Trophoblast cell (in vitro differentiated cells and primary cell): Measurements from ENCODE around the gene GDPD4.

Source experiments
- DNase-seq, 2 donors: peaks; one replicate each; pipeline ENCODE4 v3.0.0-alpha.2; 2016
- H2AFZ ChIP-seq: 2 replicates; pipeline ENCODE4 v1.6.1; 2013; ENCODE audit warnings: low read length, moderate library complexity, mild to moderate bottlenecking; ENCODE audit not compliant: insufficient read depth, poor library complexity
- H2AK5ac ChIP-seq: 2 replicates; pipeline ENCODE4 v1.6.1; 2013; ENCODE audit warnings: mild to moderate bottlenecking, low read length
- H2BK120ac ChIP-seq: 2 replicates; pipeline ENCODE4 v1.6.1; 2013; ENCODE audit warnings: low read length, mild to moderate bottlenecking, moderate library complexity; ENCODE audit not compliant: insufficient read depth, poor library complexity
- H2BK12ac ChIP-seq: 2 replicates; pipeline ENCODE4 v1.6.1; 2013; ENCODE audit warnings: mild to moderate bottlenecking, low read length, moderate library complexity
- H2BK5ac ChIP-seq: 2 replicates; pipeline ENCODE4 v1.6.1; 2013; ENCODE audit warnings: low read length, low read depth, moderate library complexity, mild to moderate bottlenecking; ENCODE audit not compliant: poor library complexity
- H3K14ac ChIP-seq: 2 replicates; pipeline ENCODE4 v1.6.1; 2013; ENCODE audit warnings: mild to moderate bottlenecking, low read length
- H3K18ac ChIP-seq: 2 replicates; pipeline ENCODE4 v1.6.1; 2013; ENCODE audit warnings: mild to moderate bottlenecking, low read length
- H3K23ac ChIP-seq: 2 replicates; pipeline ENCODE4 v1.6.1; 2013; ENCODE audit warnings: low read length
- H3K27ac ChIP-seq: 2 replicates; pipeline ENCODE4 v1.5.1; 2013; ENCODE audit warnings: low read depth, mild to moderate bottlenecking, inconsistent platforms, low read length, moderate library complexity
- H3K27me3 ChIP-seq: 2 replicates; pipeline ENCODE4 v1.6.1; 2013; ENCODE audit warnings: inconsistent platforms, mild to moderate bottlenecking, low read length, moderate library complexity; ENCODE audit not compliant: insufficient read depth
- H3K36me3 ChIP-seq, 2 experiments: 1 replicate in 1 of 2; 2 replicates in 1 of 2; pipeline ENCODE4 v1.6.1; 2013; ENCODE audit warnings: low read length in 2 of 2, mild to moderate bottlenecking in 2 of 2, moderate library complexity in 1 of 2; ENCODE audit not compliant: insufficient read depth in 2 of 2, control insufficient read depth in 1 of 2
- H3K4ac ChIP-seq: 2 replicates; pipeline ENCODE4 v1.6.1; 2013; ENCODE audit warnings: low read depth, mild to moderate bottlenecking, low read length, moderate library complexity
- H3K4me1 ChIP-seq, 2 experiments: 1 replicate in 1 of 2; 2 replicates in 1 of 2; pipeline ENCODE4 v1.6.1; 2013; ENCODE audit warnings: low read length in 2 of 2, mild to moderate bottlenecking in 2 of 2, moderate library complexity in 1 of 2; ENCODE audit not compliant: insufficient read depth in 2 of 2, control insufficient read depth in 1 of 2
- H3K4me2 ChIP-seq: 2 replicates; pipeline ENCODE4 v1.6.1; 2013; ENCODE audit warnings: inconsistent platforms, mild to moderate bottlenecking, low read length, moderate library complexity
- H3K4me3 ChIP-seq: 2 replicates; pipeline ENCODE4 v1.5.1; 2013; ENCODE audit warnings: mild to moderate bottlenecking, low read depth, low read length, inconsistent platforms
- H3K79me1 ChIP-seq: one replicate; pipeline ENCODE4 v1.6.1; 2013; ENCODE audit warnings: low read length
- H3K79me2 ChIP-seq: 2 replicates; pipeline ENCODE4 v1.6.1; 2013; ENCODE audit warnings: low read length, mild to moderate bottlenecking; ENCODE audit not compliant: control insufficient read depth, insufficient read depth, poor library complexity
- H3K9ac ChIP-seq: 2 replicates; pipeline ENCODE4 v1.6.1; 2013; ENCODE audit warnings: mild to moderate bottlenecking, low read length
- H3K9me3 ChIP-seq: 2 replicates; pipeline ENCODE4 v1.6.1; 2013; ENCODE audit warnings: low read depth, mild to moderate bottlenecking, control low read depth, inconsistent platforms, low read length; ENCODE audit not compliant: insufficient read depth
- H4K12ac ChIP-seq: 2 replicates; pipeline ENCODE4 v1.6.1; 2013; ENCODE audit warnings: low read depth, mild to moderate bottlenecking, low read length, moderate library complexity
- H4K8ac ChIP-seq: 2 replicates; pipeline ENCODE4 v1.6.1; 2013; ENCODE audit warnings: low read depth, mild to moderate bottlenecking, low read length, moderate library complexity
- H4K91ac ChIP-seq: one replicate; pipeline ENCODE4 v1.6.1; 2013; ENCODE audit warnings: low read depth, mild to moderate bottlenecking, low read length, moderate library complexity
- WGBS: extraction: QIAGEN DNeasy Blood & Tissue Kit; methylation state at CpG from one replicate; pipeline ENCODE4 v1.1.7; 2013; ENCODE audit warnings: missing lambda C conversion rate; ENCODE audit not compliant: insufficient read length, insufficient coverage; ENCODE audit errors: extremely low coverage; 5-methylcytosine and 5-hydroxymethylcytosine counted together

GDPD4 gene

GRCh38 chr11:77340501-77340900 is 39.0 kb upstream of the GDPD4 start:
- Histone ChIP-seq H3K9me3 (no peaks in the 10 kb centered on the region), H3K79me2 (no peaks in the 10 kb centered on the region), H2AK5ac (no peak overlapping the region), H3K4me1 (no peaks in the 10 kb centered on the region), H3K4ac (no peak overlapping the region), H4K8ac (no peak overlapping the region), H4K12ac (no peak overlapping the region), H3K23ac (no peak overlapping the region), H2BK5ac (no peak overlapping the region), H3K27ac (no peak overlapping the region), H2BK12ac (no peak overlapping the region), H3K27me3 (no peaks in the 10 kb centered on the region), H3K9ac (no peak overlapping the region), H2BK120ac (no peak overlapping the region), H2AFZ (no peak overlapping the region), H3K18ac (no peak overlapping the region), H3K14ac (no peak overlapping the region), H4K91ac (no peak overlapping the region), H3K36me3 (peaks cover 8 to 11% of the 10 kb centered on the region in 2 experiments), H3K4me2 (no peak overlapping the region), H3K4me3 (no peak overlapping the region), H3K79me1 (no peaks in the 10 kb centered on the region)
- no CpG with 5 or more reads among the region's 3 CpGs for WGBS
- no peak for DNase-seq

- no peak overlapping the region for H3K27ac ChIP-seq
- no peaks in the 10 kb centered on the region for H3K79me2 ChIP-seq
- no peaks in the 10 kb centered on the region for H3K27me3 ChIP-seq
- no peak overlapping the region for H3K18ac ChIP-seq
- H3K4ac ChIP-seq: no peak overlapping the region
- no peak for DNase-seq
- H3K4me1 ChIP-seq: no peaks in the 10 kb centered on the region
- H3K36me3 ChIP-seq: peaks cover 9 to 14% of the 10 kb centered on the region in 2 experiments
- peaks cover 4% of the 10 kb centered on the region for H3K9me3 ChIP-seq
- no peak overlapping the region for H4K12ac ChIP-seq
- H3K4me2 ChIP-seq: no peak overlapping the region
- H2BK120ac ChIP-seq: no peak overlapping the region
- H4K8ac ChIP-seq: no peak overlapping the region
- H3K23ac ChIP-seq: no peak overlapping the region
- no peaks in the 10 kb centered on the region for H3K79me1 ChIP-seq
- no peak overlapping the region for H2AK5ac ChIP-seq
- H4K91ac ChIP-seq: no peak overlapping the region
- no peak overlapping the region for H2AFZ ChIP-seq
- no peak overlapping the region for H2BK5ac ChIP-seq
- no peak overlapping the region for H3K9ac ChIP-seq
- H3K4me3 ChIP-seq: no peak overlapping the region
- no peak overlapping the region for H3K14ac ChIP-seq
- WGBS: no CpG with 5 or more reads among the region's 3 CpGs
- H2BK12ac ChIP-seq: no peak overlapping the region
Observed at GRCh38 chr11:77332259-77332658, 30.8 kb upstream of the GDPD4 start.

- Histone ChIP-seq H2BK5ac (no peak overlapping the region), H4K8ac (no peak overlapping the region), H3K79me2 (no peaks in the 10 kb centered on the region), H4K12ac (no peak overlapping the region), H3K14ac (no peak overlapping the region), H2AFZ (no peak overlapping the region), H2BK120ac (no peak overlapping the region), H3K27me3 (no peaks in the 10 kb centered on the region), H3K4me1 (no peaks in the 10 kb centered on the region), H3K4me2 (no peak overlapping the region), H3K23ac (no peak overlapping the region), H3K18ac (no peak overlapping the region), H3K27ac (no peak overlapping the region), H3K9ac (no peak overlapping the region), H3K4ac (no peak overlapping the region), H3K36me3 (peaks cover 10 to 13% of the 10 kb centered on the region in 2 experiments), H2BK12ac (no peak overlapping the region), H3K4me3 (no peak overlapping the region), H3K79me1 (no peaks in the 10 kb centered on the region), H2AK5ac (no peak overlapping the region), H3K9me3 (no peaks in the 10 kb centered on the region), H4K91ac (no peak overlapping the region)
- no peak for DNase-seq
- no CpG with 5 or more reads among the region's 1 CpG for WGBS
Observed at GRCh38 chr11:77325159-77325558, 23.7 kb upstream of the GDPD4 start.

DNA sequence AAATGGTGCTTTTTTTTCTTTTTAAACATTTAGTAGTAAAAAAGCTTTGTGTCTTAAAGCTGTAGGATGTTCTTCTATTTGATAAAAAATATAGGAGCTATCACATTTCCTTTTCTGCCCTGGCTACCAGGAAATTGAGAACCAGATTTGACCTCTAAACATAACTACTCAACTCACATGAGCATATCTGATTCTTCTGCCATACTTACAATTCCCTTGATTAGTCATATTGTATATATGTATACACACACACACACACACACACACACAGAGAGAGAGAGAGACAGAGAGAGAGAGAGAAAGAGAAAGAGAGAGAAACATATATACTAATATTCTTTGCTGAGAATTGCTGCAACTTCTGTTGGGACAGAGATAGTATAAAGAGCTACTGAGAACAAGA is 23.0 kb upstream of the GDPD4 start:
- Histone ChIP-seq H2BK120ac (no peak overlapping the region), H4K12ac (no peak overlapping the region), H3K79me1 (no peaks in the 10 kb centered on the region), H2AK5ac (no peak overlapping the region), H3K23ac (no peak overlapping the region), H3K27me3 (no peaks in the 10 kb centered on the region), H3K9me3 (no peaks in the 10 kb centered on the region), H3K4me3 (no peak overlapping the region), H4K91ac (no peak overlapping the region), H2AFZ (no peak overlapping the region), H3K9ac (no peak overlapping the region), H3K18ac (no peak overlapping the region), H3K4me1 (no peaks in the 10 kb centered on the region), H3K14ac (no peak overlapping the region), H4K8ac (no peak overlapping the region), H3K36me3 (peaks cover 10 to 13% of the 10 kb centered on the region in 2 experiments), H2BK12ac (no peak overlapping the region), H3K4me2 (no peak overlapping the region), H3K4ac (no peak overlapping the region), H2BK5ac (no peak overlapping the region), H3K79me2 (no peaks in the 10 kb centered on the region), H3K27ac (no peak overlapping the region)
- DNase-seq: peak in 1 of 2 donors; percentile 19
